Fibroblast of mammary gland (primary cell): ENCODE data around the gene ANG.

Experiments
- DNase-seq: peaks from one replicate; pipeline ENCODE4 v3.0.0-alpha.2; 2010; ENCODE audit warnings: low read depth
- H3K4me3 ChIP-seq: 2 replicates; pipeline ENCODE4 v1.5.1; 2011; ENCODE audit warnings: low read depth, mild to moderate bottlenecking, low read length, moderate library complexity; ENCODE audit not compliant: control insufficient read depth
- CTCF ChIP-seq: conservative IDR thresholded peaks from 2 replicates; pipeline ENCODE4 v1.5.1; 2011; ENCODE audit warnings: low read depth, low read length, inconsistent platforms; ENCODE audit not compliant: control insufficient read depth, insufficient read depth

ANG gene

DNA sequence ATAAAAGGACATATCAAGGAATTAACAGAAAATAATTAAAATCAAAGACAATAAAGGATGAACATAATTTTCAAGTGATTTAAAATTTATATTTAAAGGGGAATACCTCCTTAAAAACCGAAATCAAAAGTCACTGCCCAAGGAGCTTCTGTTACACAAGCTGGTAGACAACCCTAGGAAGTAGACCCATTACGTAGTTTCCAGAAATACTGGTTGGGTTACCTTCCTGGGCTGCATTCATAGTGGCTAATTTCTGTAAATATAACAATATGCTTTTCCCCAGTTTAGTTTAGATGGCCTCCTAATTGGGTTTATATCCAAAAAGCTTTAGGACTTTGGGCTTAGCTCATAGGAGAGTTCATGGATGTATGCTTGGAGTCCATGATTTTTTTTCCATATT, 55.0 kb downstream of the ANG start:
- no peak for TF ChIP-seq CTCF
- no peak overlapping the region for H3K4me3 ChIP-seq
- DNase-seq: no peak
